Neural cell (in vitro differentiated cells): Measurements from ENCODE around the gene LRRC63. TPM values are rescaled to one million over a fixed set of nuclear protein-coding genes. Genes with fewer than 3 reads are reported as not detected.

Source experiments
- H2AFZ ChIP-seq: fragments of 200-600, 300-800 bp; sonication (generic), shearing (Covaris generic); 2 replicates; pipeline ENCODE4 v1.6.0; 2014; ENCODE audit warnings: low read depth, mild to moderate bottlenecking, antibody characterized with exemption, low read length, moderate library complexity
- H3F3A ChIP-seq: fragments of 200-600 bp; shearing (Covaris generic); 2 replicates; pipeline ENCODE4 v1.6.1; 2016; ENCODE audit warnings: mild to moderate bottlenecking, moderate library complexity, mixed read lengths, antibody characterized with exemption, low read length; ENCODE audit not compliant: insufficient read depth, poor library complexity, severe bottlenecking
- H3K27ac ChIP-seq: fragments of 200-600, 300-800 bp; sonication (generic), shearing (Covaris generic); 2 replicates; pipeline ENCODE4 v1.5.1; 2014; ENCODE audit warnings: mild to moderate bottlenecking, low read length, moderate library complexity
- H3K27me3 ChIP-seq: fragments of 300-800, 200-600 bp; sonication (generic), shearing (Covaris generic); 2 replicates; pipeline ENCODE4 v1.6.0; 2014; ENCODE audit warnings: mild to moderate bottlenecking, low read depth, low read length, moderate library complexity; ENCODE audit not compliant: insufficient read depth
- H3K36me3 ChIP-seq: fragments of 300-800, 200-600 bp; sonication (generic), shearing (Covaris generic); 2 replicates; pipeline ENCODE4 v1.5.1; 2014; ENCODE audit warnings: mild to moderate bottlenecking, antibody characterized with exemption, low read length, moderate library complexity; ENCODE audit not compliant: insufficient read depth
- H3K4me2 ChIP-seq: fragments of 300-800, 200-600 bp; sonication (generic), shearing (Covaris generic); 2 replicates; pipeline ENCODE4 v1.6.0; 2014; ENCODE audit warnings: mild to moderate bottlenecking, low read length
- H3K4me3 ChIP-seq: fragments of 300-800, 200-600 bp; sonication (generic), shearing (Covaris generic); 2 replicates; pipeline ENCODE4 v1.5.1; 2014; ENCODE audit warnings: mild to moderate bottlenecking, low read length, moderate library complexity
- H3K79me2 ChIP-seq: fragments of 200-600 bp; shearing (Covaris generic); replicated peaks from 2 replicates; pipeline ENCODE4 v1.6.0; 2014; ENCODE audit warnings: mild to moderate bottlenecking, low read length, moderate library complexity; ENCODE audit not compliant: insufficient read depth
- H3K9ac ChIP-seq: fragments of 300-800, 200-600 bp; sonication (generic), shearing (Covaris generic); 2 replicates; pipeline ENCODE4 v1.6.1; 2016; ENCODE audit warnings: mild to moderate bottlenecking, low read length, mixed read lengths
- H3K9me2 ChIP-seq: fragments of 200-600 bp; shearing (Covaris generic); 2 replicates; pipeline ENCODE4 v1.6.1; 2016; ENCODE audit warnings: mild to moderate bottlenecking, low read length, mixed read lengths; ENCODE audit not compliant: insufficient read depth
- H3K9me3 ChIP-seq: fragments of 200-600, 300-800 bp; sonication (generic), shearing (Covaris generic); 2 replicates; pipeline ENCODE4 v1.6.1; 2016; ENCODE audit warnings: mild to moderate bottlenecking, mixed run types, low read length, moderate library complexity, mixed read lengths
- H4K20me1 ChIP-seq: fragments of 200-600 bp; shearing (Covaris generic); 2 replicates; pipeline ENCODE4 v1.6.1; 2016; ENCODE audit warnings: mild to moderate bottlenecking, mixed run types; ENCODE audit not compliant: insufficient read depth
- CTCF ChIP-seq: fragments of 450-650 bp; IDR thresholded peaks from 2 replicates; pipeline ENCODE4 v1.5.1; 2014; ENCODE audit warnings: antibody characterized with exemption, mild to moderate bottlenecking, moderate library complexity; ENCODE audit not compliant: poor library complexity, severe bottlenecking
- EP300 ChIP-seq: fragments of 450-650 bp; conservative IDR thresholded peaks from 2 replicates; pipeline ENCODE4 v1.6.1; 2014; ENCODE audit warnings: antibody characterized with exemption, mild to moderate bottlenecking, moderate library complexity; ENCODE audit not compliant: poor library complexity, severe bottlenecking
- EZH2 ChIP-seq: fragments of 200-600, 300-800 bp; shearing (Covaris generic), sonication (generic); IDR thresholded peaks from 2 replicates; pipeline ENCODE4 v1.6.1; 2014; ENCODE audit warnings: antibody characterized with exemption, low read length, borderline replicate concordance, mild to moderate bottlenecking; ENCODE audit not compliant: insufficient read depth, poor library complexity, severe bottlenecking
- MXI1 ChIP-seq: fragments of 450-650 bp; conservative IDR thresholded peaks from 2 replicates; pipeline ENCODE4 v1.6.1; 2014; ENCODE audit warnings: antibody characterized with exemption, mild to moderate bottlenecking; ENCODE audit not compliant: poor library complexity, severe bottlenecking
- POLR2AphosphoS5 ChIP-seq: IDR thresholded peaks from 2 replicates; pipeline ENCODE4 v1.6.1; 2012
- RAD21 ChIP-seq: fragments of 450-650 bp; conservative IDR thresholded peaks from 2 replicates; pipeline ENCODE4 v1.6.1; 2014; ENCODE audit warnings: antibody characterized with exemption, mild to moderate bottlenecking, moderate library complexity
- REST ChIP-seq: IDR thresholded peaks from 2 replicates; pipeline ENCODE4 v1.6.1; 2012; ENCODE audit warnings: borderline replicate concordance
- SMC3 ChIP-seq: fragments of 450-650 bp; conservative IDR thresholded peaks from 2 replicates; pipeline ENCODE4 v1.6.1; 2014; ENCODE audit warnings: antibody characterized with exemption, mild to moderate bottlenecking, moderate library complexity; ENCODE audit not compliant: poor library complexity
- TAF1 ChIP-seq: IDR thresholded peaks from 2 replicates; pipeline ENCODE4 v1.6.1; 2012; ENCODE audit warnings: low read depth
- polyA plus RNA-seq: library from polyadenylated mRNA; depleted of rRNA; stranded (reverse); fragments of >200 nt; gene quantifications from 2 replicates; pipeline ENCODE4 v1.2.3, GENCODE V29; 2014

LRRC63 gene
- polyA plus RNA-seq, 1 donor from 2014 or later = not detected

GRCh38 chr13:46172531-46172991 lies 39.2 kb upstream of the LRRC63 start:
- Histone ChIP-seq H4K20me1 (no peaks in the 10 kb centered on the region), H3K4me2 (no peak overlapping the region), H3K4me3 (no peak overlapping the region), H3K27me3 (no peaks in the 10 kb centered on the region), H2AFZ (no peak overlapping the region), H3F3A (no peaks in the 10 kb centered on the region), H3K9me2 (no peaks in the 10 kb centered on the region), H3K9me3 (no peaks in the 10 kb centered on the region), H3K79me2 (no peaks in the 10 kb centered on the region), H3K27ac (no peak overlapping the region), H3K36me3 (no peaks in the 10 kb centered on the region), H3K9ac (no peak overlapping the region)
- TF ChIP-seq CTCF (no peak), TAF1 (no peak), MXI1 (no peak), RAD21 (no peak)

- no peaks in the 10 kb centered on the region for H3K9me2 ChIP-seq
- H3K9me3 ChIP-seq = no peaks in the 10 kb centered on the region
- H3F3A ChIP-seq = no peaks in the 10 kb centered on the region
- no peak overlapping the region for H2AFZ ChIP-seq
- H3K4me2 ChIP-seq = no peak overlapping the region
- no peak overlapping the region for H3K9ac ChIP-seq
- H3K27me3 ChIP-seq = no peaks in the 10 kb centered on the region
- no peaks in the 10 kb centered on the region for H3K79me2 ChIP-seq
- no peak overlapping the region for H3K4me3 ChIP-seq
- no peaks in the 10 kb centered on the region for H3K36me3 ChIP-seq
- H3K27ac ChIP-seq = no peak overlapping the region
- H4K20me1 ChIP-seq = no peaks in the 10 kb centered on the region
- TF ChIP-seq TAF1 = no peak
Observed at GRCh38 chr13:46173656-46174055, 38.1 kb upstream of the LRRC63 start.

GRCh38 chr13:46176756-46177155 lies 35.0 kb upstream of the LRRC63 start:
- Histone ChIP-seq H3K27ac (no peak overlapping the region), H4K20me1 (no peaks in the 10 kb centered on the region), H3K9me2 (no peaks in the 10 kb centered on the region), H3K36me3 (no peaks in the 10 kb centered on the region), H3K9ac (no peak overlapping the region), H3K79me2 (no peaks in the 10 kb centered on the region), H3K9me3 (no peaks in the 10 kb centered on the region), H3K4me3 (no peak overlapping the region), H3F3A (no peaks in the 10 kb centered on the region), H2AFZ (no peak overlapping the region), H3K27me3 (no peaks in the 10 kb centered on the region), H3K4me2 (no peak overlapping the region)
- TF ChIP-seq RAD21 (no peak), CTCF (no peak), MXI1 (no peak), TAF1 (no peak), SMC3 (no peak), EZH2 (no peak), EP300 (no peak), REST (no peak), POLR2AphosphoS5 (no peak)
